CD4-positive, alpha-beta T cell treated with Interleukin-12 subunit alpha and Interleukin-12 subunit beta, for 1 hour (primary cell): Measurements from ENCODE around the gene SEPTIN3.

Source experiments
- DNase-seq: peaks from one replicate; pipeline ENCODE4 v3.0.0-alpha.2; 2020

The SEPTIN3 gene, protein sequence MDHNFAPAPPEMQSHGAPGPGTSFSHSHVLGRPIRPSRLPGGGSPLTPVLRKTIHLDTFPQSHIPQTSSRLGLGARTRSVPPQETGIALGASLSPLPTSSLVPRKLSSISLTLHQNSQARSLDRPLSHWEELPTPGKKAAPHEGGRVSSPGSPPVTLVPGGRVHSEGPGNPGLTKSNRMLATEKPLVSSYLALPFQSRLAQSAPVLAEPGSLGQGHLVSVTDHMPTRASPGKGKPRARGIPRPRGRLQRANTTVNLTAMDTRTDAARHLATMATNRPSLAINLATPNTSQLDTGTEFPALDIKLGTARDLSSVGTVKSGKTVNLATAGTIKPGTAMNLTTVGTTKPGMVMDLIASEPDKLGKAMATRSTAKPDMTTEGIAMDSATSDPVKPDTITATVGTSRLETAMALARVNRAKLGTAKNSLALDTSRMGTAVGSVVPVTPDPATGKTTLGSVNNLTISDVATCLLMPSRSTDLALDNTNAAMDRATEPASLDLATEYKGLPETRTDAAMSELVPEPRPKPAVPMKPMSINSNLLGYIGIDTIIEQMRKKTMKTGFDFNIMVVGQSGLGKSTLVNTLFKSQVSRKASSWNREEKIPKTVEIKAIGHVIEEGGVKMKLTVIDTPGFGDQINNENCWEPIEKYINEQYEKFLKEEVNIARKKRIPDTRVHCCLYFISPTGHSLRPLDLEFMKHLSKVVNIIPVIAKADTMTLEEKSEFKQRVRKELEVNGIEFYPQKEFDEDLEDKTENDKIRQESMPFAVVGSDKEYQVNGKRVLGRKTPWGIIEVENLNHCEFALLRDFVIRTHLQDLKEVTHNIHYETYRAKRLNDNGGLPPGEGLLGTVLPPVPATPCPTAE

DNA sequence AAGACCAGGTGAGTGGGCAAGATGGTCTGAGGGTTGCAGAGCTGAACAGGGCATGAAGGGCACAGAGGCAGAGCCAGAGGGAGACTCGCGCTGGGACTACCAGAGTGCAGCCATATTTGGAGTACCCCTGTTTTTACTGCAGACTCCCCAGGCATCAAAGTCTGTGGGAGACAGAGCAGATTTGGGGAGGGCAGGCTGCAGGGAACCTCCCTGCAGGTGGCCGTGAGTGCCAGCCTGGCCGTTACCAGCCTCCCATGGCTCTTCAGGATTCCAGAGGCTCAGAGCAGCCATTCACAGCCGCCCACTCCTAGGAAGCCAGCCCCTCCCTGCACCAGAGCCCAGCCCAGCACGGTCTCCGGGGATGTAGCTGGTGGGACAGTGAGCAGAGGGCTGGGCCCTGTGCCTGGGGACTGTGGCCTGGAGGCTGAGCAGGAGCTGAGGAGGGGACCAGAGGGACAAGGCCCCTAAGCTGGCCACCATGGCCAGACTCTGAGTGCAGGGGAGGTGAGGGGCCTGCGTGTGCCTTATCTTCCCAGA, at the start of gene SEPTIN3:
TSS of gene SEPTIN3 (plus strand) at position 334 of the 537 bp plus-strand sequence. CDS start 2,050 bp downstream, outside the sequence.
- no peak for DNase-seq

DNA sequence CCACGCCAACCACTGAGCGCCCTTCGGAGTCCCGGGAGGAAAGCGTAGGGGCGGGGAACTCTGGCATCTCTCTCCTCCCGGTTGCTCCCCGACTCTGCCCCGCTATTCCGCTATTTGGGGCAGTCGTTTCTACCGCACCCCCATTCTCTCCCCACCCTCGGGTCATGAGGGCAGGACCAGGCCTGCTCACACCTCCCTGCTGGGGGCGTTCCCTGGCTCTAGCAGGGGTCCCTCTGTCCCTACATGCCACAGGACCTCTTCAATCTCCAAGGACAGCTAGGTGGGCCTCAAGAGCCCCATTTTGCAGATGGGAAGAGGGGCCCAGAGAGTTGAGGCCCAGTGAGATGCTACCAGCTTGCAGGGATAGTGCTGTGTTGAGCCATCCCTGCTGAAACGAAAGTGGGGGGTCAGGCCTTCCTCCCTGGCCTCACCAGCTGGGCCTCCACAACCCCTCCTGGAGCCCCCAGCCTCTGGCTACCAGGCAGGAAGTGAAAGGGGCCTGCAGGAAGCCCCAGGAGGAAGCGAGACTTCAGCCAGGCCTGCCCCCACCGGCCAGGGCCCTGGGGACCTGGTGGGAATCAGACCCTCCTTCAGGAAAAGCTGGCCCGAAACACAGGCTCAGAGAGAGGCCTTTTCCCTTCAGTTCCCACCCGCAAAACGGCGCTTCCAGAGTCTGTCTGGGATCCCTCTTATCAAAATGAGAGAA, 48.8 kb upstream of the SEPTIN3 start:
- DNase-seq: no peak

- DNase-seq: no peak
Measured at GRCh38 chr22:41922328-41922727, 46.9 kb upstream of the SEPTIN3 start.

GRCh38 chr22:41922940-41923594, 46.2 kb upstream of the SEPTIN3 start:
- DNase-seq: no peak

DNA sequence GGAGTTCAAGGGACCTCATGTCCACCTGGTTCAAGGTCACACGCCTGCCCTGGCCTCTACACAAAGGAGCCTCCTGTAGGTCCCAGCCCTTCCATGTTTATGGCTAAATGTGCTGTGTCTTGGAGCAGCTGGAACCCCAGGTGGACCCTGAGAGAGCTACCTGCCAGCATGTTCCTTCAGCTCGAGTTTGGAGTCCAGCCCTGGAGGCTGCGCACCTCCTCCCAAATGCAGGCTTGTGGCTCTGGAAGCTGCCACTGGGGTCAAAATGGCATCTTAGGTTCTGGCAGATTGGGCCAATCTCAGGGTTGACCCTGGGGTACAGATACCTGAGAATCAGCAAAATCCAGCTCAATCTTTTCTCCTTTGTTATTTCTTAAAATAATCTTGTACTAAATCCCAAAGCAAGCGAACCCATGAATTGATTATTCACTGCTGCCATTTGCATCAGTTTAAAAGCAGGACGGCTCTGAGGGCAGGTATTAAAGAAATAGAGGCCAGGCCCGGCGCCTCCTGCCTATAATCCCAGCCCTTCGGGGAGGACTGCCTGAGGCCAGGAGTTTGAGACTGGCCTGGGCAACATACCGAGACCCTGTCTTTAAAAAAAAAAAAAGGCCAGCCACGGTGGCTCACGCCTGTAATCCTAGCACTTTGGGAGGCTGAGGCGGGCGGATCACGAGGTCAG, 45.5 kb upstream of the SEPTIN3 start:
- no peak for DNase-seq

DNA sequence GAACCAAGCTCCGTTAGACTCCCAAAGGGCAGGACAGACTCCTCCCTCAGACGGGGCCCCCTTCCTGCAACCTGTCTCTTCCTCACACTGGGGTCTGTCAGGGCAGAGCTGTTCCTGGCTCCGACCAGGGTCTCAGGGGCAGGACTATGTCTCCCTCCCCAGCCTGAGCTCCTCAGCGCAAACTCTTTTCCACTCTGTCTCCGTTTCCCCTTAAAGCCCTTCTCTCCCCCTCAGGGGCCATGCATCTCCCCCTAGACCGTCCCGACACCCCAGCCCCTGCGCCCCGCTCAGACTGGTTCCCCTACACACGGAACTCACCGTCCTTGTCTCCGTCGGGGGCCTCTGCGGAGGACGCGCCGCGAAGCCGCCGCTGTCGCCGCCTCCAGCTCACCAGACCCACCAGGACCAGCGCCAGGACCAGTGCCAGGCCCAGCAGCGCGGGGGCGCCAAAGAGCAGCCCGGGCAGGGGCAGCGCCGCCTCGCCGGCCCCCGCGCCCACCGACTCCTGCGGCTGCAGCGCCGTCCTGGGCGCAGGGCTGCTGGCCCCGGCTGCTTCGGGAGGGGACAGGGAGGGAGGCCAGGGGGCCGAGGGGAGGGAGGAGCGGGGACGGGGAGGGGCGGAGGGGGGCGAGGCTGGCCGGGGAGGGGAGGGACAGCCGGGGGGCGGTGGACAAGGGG, 43.3 kb upstream of the SEPTIN3 start:
- DNase-seq: peak; percentile 82

DNA sequence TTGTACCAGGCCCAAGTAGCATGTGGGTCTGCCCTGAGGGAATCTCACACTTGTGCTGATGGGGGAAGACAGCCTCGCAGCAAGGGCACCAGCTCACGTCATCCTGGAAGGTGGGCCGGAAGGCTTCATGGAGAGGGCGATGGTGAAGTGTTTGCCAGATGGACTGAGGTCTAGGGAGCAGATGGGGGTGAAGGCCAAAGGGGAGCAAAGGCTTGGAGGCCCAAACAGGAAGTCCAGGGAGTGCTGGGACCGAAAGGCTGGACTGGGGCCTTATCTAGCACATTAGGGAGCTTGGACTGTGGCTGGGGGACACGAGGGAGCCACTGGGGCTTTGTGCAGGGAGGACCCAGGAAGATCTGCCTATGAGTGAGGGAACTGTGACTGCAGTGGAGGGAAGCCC, 41.4 kb upstream of the SEPTIN3 start:
- DNase-seq: no peak

DNA sequence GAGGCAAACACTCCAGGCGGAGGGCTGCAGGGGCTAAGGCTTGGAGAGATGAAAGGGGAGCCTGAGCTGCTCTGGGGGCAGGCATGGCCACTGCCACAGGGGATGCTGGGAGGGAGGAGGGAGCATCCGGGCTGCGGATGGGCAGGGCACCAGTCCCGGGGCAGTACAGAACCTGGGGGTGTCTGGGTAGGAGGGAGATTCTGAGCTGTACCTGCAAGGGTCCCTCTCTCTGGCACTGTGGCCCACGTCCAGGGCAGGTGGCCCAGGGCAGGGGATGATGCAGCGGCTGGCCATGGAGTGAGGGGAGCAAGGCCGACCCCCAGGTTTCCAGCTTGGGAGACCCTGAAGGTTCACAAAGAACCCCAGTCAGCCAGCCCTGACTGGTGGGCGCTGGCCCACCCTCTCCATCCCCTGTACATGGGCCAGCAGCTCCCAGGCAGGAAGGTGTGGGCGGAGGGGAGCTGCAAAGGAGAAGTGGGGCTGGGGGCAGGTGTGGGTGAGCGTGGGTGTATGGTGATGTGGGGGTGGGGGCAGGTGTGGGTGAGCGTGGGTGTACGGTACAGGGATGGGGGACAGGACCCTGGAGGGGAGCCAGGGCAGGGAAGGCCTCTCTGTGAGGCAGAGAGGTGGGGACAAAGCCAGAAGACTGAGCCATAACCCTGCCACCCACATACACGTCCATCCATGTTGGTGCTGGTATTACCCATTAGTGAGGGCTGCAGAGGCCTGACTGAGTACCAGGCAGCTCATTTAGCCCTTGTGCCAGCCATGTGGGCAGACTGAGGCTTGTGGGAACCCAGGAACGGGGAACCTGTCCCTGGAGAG, 40.4 kb upstream of the SEPTIN3 start:
- DNase-seq: no peak

GRCh38 chr22:41929418-41929810, 39.8 kb upstream of the SEPTIN3 start:
- no peak for DNase-seq

DNA sequence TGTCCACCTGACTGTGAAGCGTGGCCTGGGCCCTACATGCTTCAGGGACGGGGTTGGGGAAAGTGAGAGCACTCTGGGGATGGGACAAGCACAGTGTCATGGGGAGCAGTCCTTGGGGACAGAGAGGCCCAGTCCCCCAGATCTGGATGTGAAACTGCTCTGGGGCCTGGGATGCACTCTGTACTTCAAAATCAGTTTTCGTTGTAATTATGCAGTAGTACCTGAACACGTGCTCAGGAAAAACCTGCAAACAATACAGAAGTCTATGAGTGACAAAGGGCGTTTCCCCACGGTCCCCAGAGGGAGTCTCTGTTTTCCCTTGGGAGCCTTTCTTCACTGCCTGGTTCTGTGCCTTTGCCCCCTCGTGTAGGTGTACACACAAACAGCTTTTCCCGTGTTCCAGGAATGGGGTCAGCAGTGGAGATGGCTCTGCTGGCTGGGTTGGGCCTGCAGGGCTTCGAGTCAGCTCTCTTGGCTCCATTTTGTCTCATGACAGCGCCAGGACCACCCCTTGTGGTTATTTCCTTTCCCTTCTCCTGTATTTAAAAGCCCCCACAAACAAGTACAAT, 37.5 kb upstream of the SEPTIN3 start:
- no peak for DNase-seq

DNA sequence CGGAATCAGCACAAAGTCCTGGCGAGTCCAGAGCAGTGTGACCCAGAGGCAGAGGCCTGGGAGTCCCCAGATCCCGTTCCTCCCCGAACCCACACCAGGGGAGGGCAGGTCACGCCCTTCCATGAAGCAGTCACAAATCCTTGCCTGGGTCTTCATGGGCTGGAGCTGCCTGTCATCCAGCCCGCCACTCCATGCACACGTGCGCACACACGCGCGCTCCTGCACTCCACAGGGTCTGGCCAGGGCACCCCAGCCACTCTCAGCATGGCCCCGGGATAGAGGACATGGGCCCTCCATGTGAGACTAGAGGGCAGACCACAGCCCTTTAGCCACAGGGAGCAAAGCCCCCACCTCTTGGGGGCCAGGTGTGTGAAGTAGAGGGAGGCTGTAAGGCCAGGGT, 36.9 kb upstream of the SEPTIN3 start:
- DNase-seq: no peak

GRCh38 chr22:41933411-41934177, 35.6 kb upstream of the SEPTIN3 start:
- DNase-seq: no peak

DNA sequence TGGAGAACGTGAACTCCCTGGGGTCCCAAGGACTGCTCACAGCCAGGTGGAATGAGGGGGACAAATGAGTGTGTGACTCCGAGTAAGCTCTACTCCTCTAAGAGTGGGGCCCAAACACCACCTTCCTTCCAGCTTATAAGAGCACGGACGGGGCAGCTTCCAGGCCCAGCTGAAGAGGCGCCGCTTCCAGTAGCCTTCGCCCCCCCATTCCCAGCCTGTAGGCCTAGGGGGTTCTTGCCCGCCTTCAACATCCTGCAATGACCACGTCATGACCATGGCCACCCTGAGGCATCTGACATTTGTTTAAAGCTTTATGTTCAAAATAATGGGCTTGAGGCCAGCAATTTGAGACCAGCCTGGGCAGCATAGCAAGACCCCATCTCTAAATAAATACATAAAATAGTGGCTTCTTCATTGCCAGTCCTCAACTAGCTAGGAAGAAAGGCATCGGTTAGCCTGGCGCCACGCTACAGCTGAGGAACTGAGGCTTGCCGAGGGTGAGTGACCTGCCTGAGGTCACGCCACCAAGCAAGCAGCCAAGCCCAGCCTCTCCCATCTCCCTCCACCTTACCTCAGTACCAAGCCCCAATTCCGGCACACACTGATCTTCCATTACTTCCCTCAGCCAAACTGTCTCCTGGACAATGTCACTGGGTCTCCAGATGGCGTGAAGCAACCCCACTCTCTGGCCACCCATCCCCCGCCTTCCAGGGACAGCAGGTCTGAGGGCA, 34.8 kb upstream of the SEPTIN3 start:
- no peak for DNase-seq

GRCh38 chr22:41935015-41935351, 34.3 kb upstream of the SEPTIN3 start:
- no peak for DNase-seq

- DNase-seq: no peak
Measured at GRCh38 chr22:41935509-41935908, 33.7 kb upstream of the SEPTIN3 start.

DNA sequence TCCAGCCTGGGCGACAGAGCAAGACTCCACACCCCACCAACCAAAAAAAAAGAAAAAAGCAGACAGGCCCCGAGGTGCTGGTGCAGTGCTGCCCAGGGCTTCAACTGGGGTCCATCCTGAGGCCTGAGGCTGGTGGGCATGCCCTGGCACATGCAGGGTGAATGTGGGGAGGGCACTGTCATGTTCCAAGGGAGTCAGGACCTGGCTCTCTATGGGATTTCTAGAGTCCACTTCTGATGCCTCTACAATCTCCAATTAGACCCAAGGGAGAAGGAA, 32.4 kb upstream of the SEPTIN3 start:
- DNase-seq: no peak

GRCh38 chr22:41939981-41940831, 29.0 kb upstream of the SEPTIN3 start:
- peak; percentile 97 for DNase-seq
